H9 (cell line): ENCODE data around the gene ZMIZ2. TPM values are rescaled to one million over a fixed set of nuclear protein-coding genes. Genes with fewer than 3 reads are reported as not detected.

ENCODE experiments used
- DNase-seq: peaks from one replicate; pipeline ENCODE4 v3.0.0-alpha.2; 2017
- H2AFZ ChIP-seq: one replicate; pipeline ENCODE4 v1.6.1; 2013; ENCODE audit warnings: mild to moderate bottlenecking, low read length, control low read depth, moderate library complexity
- H2AK5ac ChIP-seq: 2 replicates; pipeline ENCODE4 v1.6.1; 2013; ENCODE audit warnings: low read length, control low read depth, mixed read lengths; ENCODE audit not compliant: insufficient read length
- H2BK120ac ChIP-seq: one replicate; pipeline ENCODE4 v1.6.1; 2013; ENCODE audit warnings: low read depth, mild to moderate bottlenecking, low read length, control low read depth, inconsistent platforms; ENCODE audit not compliant: poor library complexity, severe bottlenecking
- H2BK12ac ChIP-seq: 2 replicates; pipeline ENCODE4 v1.6.1; 2013; ENCODE audit warnings: low read length, control low read depth, mixed read lengths, low read depth; ENCODE audit not compliant: insufficient read length
- H2BK15ac ChIP-seq: 2 replicates; pipeline ENCODE4 v1.6.1; 2013; ENCODE audit warnings: low read depth, low read length, control low read depth
- H2BK20ac ChIP-seq: one replicate; pipeline ENCODE4 v1.6.1; 2013; ENCODE audit warnings: low read depth, mild to moderate bottlenecking, low read length, control low read depth, inconsistent platforms; ENCODE audit not compliant: poor library complexity, severe bottlenecking
- H2BK5ac ChIP-seq: 2 replicates; pipeline ENCODE4 v1.6.1; 2013; ENCODE audit warnings: low read length, control low read depth, mixed read lengths; ENCODE audit not compliant: insufficient read length
- H3K14ac ChIP-seq: 2 replicates; pipeline ENCODE4 v1.6.1; 2013; ENCODE audit warnings: low read length, control low read depth; ENCODE audit not compliant: insufficient read depth
- H3K18ac ChIP-seq: 2 replicates; pipeline ENCODE4 v1.6.1; 2013; ENCODE audit warnings: low read depth, mild to moderate bottlenecking, mixed read lengths, low read length, control low read depth; ENCODE audit not compliant: insufficient read length
- H3K23ac ChIP-seq: 2 replicates; pipeline ENCODE4 v1.6.1; 2013; ENCODE audit warnings: low read length, control low read depth, mixed read lengths, low read depth; ENCODE audit not compliant: insufficient read length
- H3K23me2 ChIP-seq: 2 replicates; pipeline ENCODE4 v1.6.1; 2013; ENCODE audit warnings: low read depth, mild to moderate bottlenecking, mixed read lengths, low read length, control low read depth; ENCODE audit not compliant: insufficient read length, poor library complexity, severe bottlenecking
- H3K27ac ChIP-seq: 2 replicates; pipeline ENCODE4 v1.5.1; 2013; ENCODE audit warnings: low read length, control low read depth, mixed read lengths, low read depth; ENCODE audit not compliant: insufficient read length
- H3K27me3 ChIP-seq: 2 replicates; pipeline ENCODE4 v1.6.1; 2013; ENCODE audit warnings: low read length, control low read depth, inconsistent platforms; ENCODE audit not compliant: insufficient read depth
- H3K4ac ChIP-seq: 2 replicates; pipeline ENCODE4 v1.6.1; 2013; ENCODE audit warnings: low read depth, mild to moderate bottlenecking, control low read depth, inconsistent platforms, low read length, moderate library complexity
- H3K4me1 ChIP-seq: 2 replicates; pipeline ENCODE4 v1.6.1; 2013; ENCODE audit warnings: low read length, control low read depth, inconsistent platforms; ENCODE audit not compliant: insufficient read depth
- H3K4me2 ChIP-seq: 2 replicates; pipeline ENCODE4 v1.6.1; 2013; ENCODE audit warnings: low read length, control low read depth, mixed read lengths; ENCODE audit not compliant: insufficient read length, insufficient read depth
- H3K56ac ChIP-seq: 2 replicates; pipeline ENCODE4 v1.6.1; 2013; ENCODE audit warnings: low read depth, mild to moderate bottlenecking, mixed read lengths, low read length, control low read depth; ENCODE audit not compliant: insufficient read length
- H3K79me1 ChIP-seq: 2 replicates; pipeline ENCODE4 v1.6.1; 2013; ENCODE audit warnings: low read depth, mild to moderate bottlenecking, moderate library complexity, low read length, control low read depth, inconsistent platforms; ENCODE audit not compliant: insufficient read depth, poor library complexity, severe bottlenecking
- H3K79me2 ChIP-seq: 2 replicates; pipeline ENCODE4 v1.6.1; 2013; ENCODE audit warnings: low read length, control low read depth, inconsistent platforms; ENCODE audit not compliant: insufficient read depth
- H3K9ac ChIP-seq: 2 replicates; pipeline ENCODE4 v1.6.1; 2013; ENCODE audit warnings: low read length, control low read depth, mixed read lengths; ENCODE audit not compliant: insufficient read length; ENCODE audit errors: extremely low read depth
- H3K9me3 ChIP-seq: one replicate; pipeline ENCODE4 v1.6.1; 2013; ENCODE audit warnings: low read depth, low read length, inconsistent platforms; ENCODE audit not compliant: control insufficient read depth
- H3T11ph ChIP-seq: one replicate; pipeline ENCODE4 v1.6.1; 2013; ENCODE audit warnings: mild to moderate bottlenecking, low read length, control low read depth, inconsistent platforms
- H4K20me1 ChIP-seq: one replicate; pipeline ENCODE4 v1.6.1; 2013; ENCODE audit not compliant: control insufficient read depth, insufficient read length, insufficient read depth
- H4K5ac ChIP-seq: 2 replicates; pipeline ENCODE4 v1.6.1; 2013; ENCODE audit warnings: low read depth, mild to moderate bottlenecking, mixed read lengths, low read length, control low read depth; ENCODE audit not compliant: insufficient read length
- H4K8ac ChIP-seq: replicated peaks from 2 replicates; pipeline ENCODE4 v1.6.1; 2013; ENCODE audit warnings: low read length, control low read depth, mixed read lengths, low read depth; ENCODE audit not compliant: insufficient read length
- H4K91ac ChIP-seq: 2 replicates; pipeline ENCODE4 v1.6.1; 2013; ENCODE audit warnings: low read depth, mild to moderate bottlenecking, moderate library complexity, mixed read lengths, low read length, control low read depth; ENCODE audit not compliant: insufficient read length
- H3K27ac Mint-ChIP-seq, 3 experiments: 2 replicates in 2 of 3; 3 replicates in 1 of 3; pipeline ENCODE4 v1.8.0; 2020 to 2021; ENCODE audit warnings: mixed read lengths in 3 of 3, mild to moderate bottlenecking in 1 of 3, moderate library complexity in 1 of 3
- H3K27me3 Mint-ChIP-seq: 2 replicates; pipeline ENCODE4 v1.8.0; 2021; ENCODE audit warnings: low read depth, mild to moderate bottlenecking, moderate library complexity, mixed read lengths
- H3K36me3 Mint-ChIP-seq, 3 experiments: 2 replicates in 2 of 3; 3 replicates in 1 of 3; pipeline ENCODE4 v1.8.0; 2020 to 2021; ENCODE audit warnings: low read depth in 3 of 3, mixed read lengths in 3 of 3; ENCODE audit not compliant: insufficient read depth in 1 of 3
- H3K4me1 Mint-ChIP-seq, 2 experiments: 2 replicates each; pipeline ENCODE4 v1.8.0; 2020; ENCODE audit warnings: mixed read lengths in 2 of 2
- H3K4me3 Mint-ChIP-seq, 2 experiments: 2 replicates in 1 of 2; 3 replicates in 1 of 2; pipeline ENCODE4 v1.8.0; 2020 to 2021; ENCODE audit warnings: mild to moderate bottlenecking in 2 of 2, mixed read lengths in 2 of 2, moderate library complexity in 1 of 2
- H3K9me3 Mint-ChIP-seq, 2 experiments: 2 replicates in 1 of 2; 3 replicates in 1 of 2; pipeline ENCODE4 v1.8.0; 2020; ENCODE audit warnings: mild to moderate bottlenecking in 2 of 2, mixed read lengths in 2 of 2, moderate library complexity in 1 of 2
- CTCF ChIP-seq: fragments of 200-600 bp; sonication (generic); conservative IDR thresholded peaks from 3 replicates; pipeline ENCODE4 v1.8.0; 2021; ENCODE audit warnings: antibody characterized with exemption, mild to moderate bottlenecking
- WGBS: extraction: QIAGEN DNeasy Blood & Tissue Kit; methylation state at CpG from one replicate; pipeline ENCODE4 v1.1.7; 2013; ENCODE audit warnings: missing lambda C conversion rate, low lambda C conversion rate, mixed read lengths; ENCODE audit not compliant: insufficient read length; ENCODE audit errors: extremely low coverage; 5-methylcytosine and 5-hydroxymethylcytosine counted together
- total RNA-seq: library from RNA; stranded (reverse); gene quantifications from 2 replicates; pipeline ENCODE4 v1.2.1, GENCODE V29; 2021

The ZMIZ2 gene
- total RNA-seq, 1 experiment from 2014 or later, result 72.9 TPM

- Histone ChIP-seq H2BK15ac (no peak overlapping the region), H4K91ac (no peak overlapping the region), H2AK5ac (no peak overlapping the region), H3K79me2 (no peaks in the 10 kb centered on the region), H3K4ac (no peak overlapping the region), H3K23ac (no peak overlapping the region), H2BK5ac (no peak overlapping the region), H4K5ac (no peak overlapping the region), H2AFZ (peak overlapping the region; percentile 52), H3K4me1 (no peaks in the 10 kb centered on the region), H3K4me2 (no peak overlapping the region), H3K23me2 (no peaks in the 10 kb centered on the region), H4K8ac (no peak overlapping the region), H2BK20ac (no peak overlapping the region), H3K9ac (no peak overlapping the region), H3K18ac (no peak overlapping the region), H3K27ac (no peak overlapping the region), H4K20me1 (no peaks in the 10 kb centered on the region), H3K79me1 (no peaks in the 10 kb centered on the region), H3K14ac (no peak overlapping the region), H3K56ac (no peak overlapping the region), H3K27me3 (no peaks in the 10 kb centered on the region), H2BK120ac (no peak overlapping the region), H2BK12ac (no peak overlapping the region), H3K9me3 (no peaks in the 10 kb centered on the region), H3T11ph (no peak overlapping the region)
- no peak for DNase-seq
- no peak for TF ChIP-seq CTCF
- Mint-ChIP-seq H3K4me1 (peaks cover 0 to 4% of the 10 kb centered on the region in 2 experiments; a peak in 1 of 4 replicates), H3K27me3 (no peaks in the 10 kb centered on the region), H3K36me3 (no peaks in the 10 kb centered on the region), H3K9me3 (no peaks in the 10 kb centered on the region; a peak in 1 of 5 replicates), H3K27ac (peak overlapping the region in 2 of 3 experiments; percentile 12 to 18; a peak in 1 of 7 replicates), H3K4me3 (no peak overlapping the region)
- no CpG with 5 or more reads among the region's 6 CpGs for WGBS
Measured at GRCh38 chr7:44727158-44727936, 21.3 kb upstream of the ZMIZ2 start.
